GM21360 (cell line): ENCODE measurements around the gene ZGPAT.
"Not testable (repeated sequence)": the region's sequence is repeated elsewhere in the genome, so short reads cannot be mapped to it uniquely, and the experiment has no call there.

Source experiments
- ATAC-seq: cut with Tn5 transposase; IDR thresholded peaks from one replicate; pipeline ENCODE4 v1.9.1; 2021; ENCODE audit warnings: mild to moderate bottlenecking, moderate library complexity; ENCODE audit not compliant: unreplicated experiment

Gene ZGPAT

GRCh38 chr20:63755933-63756647 is 48.3 kb downstream of the ZGPAT start:
- ATAC-seq, result no peak

GRCh38 chr20:63756648-63756991 is 48.8 kb downstream of the ZGPAT start:
- no peak for ATAC-seq

DNA sequence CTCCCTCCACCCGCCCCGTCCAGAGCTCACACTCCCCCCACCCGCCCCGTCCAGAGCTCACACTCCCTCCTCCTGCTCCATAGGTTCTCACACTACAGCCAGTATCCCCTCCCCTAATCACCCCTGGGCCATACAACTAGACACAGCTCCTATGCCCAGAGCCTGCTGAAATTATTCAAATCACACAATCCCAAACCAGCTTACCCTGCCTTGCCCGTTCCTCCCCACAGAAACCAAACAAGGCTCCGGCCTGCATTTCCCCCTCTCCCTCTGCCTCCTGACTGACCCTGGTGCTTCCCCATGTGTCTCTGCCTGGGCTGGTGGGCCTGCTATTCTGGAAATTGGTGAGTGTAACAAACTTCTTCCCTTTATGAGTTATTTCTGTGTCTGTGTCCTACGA is 50.3 kb downstream of the ZGPAT start:
- ATAC-seq, result no peak

DNA sequence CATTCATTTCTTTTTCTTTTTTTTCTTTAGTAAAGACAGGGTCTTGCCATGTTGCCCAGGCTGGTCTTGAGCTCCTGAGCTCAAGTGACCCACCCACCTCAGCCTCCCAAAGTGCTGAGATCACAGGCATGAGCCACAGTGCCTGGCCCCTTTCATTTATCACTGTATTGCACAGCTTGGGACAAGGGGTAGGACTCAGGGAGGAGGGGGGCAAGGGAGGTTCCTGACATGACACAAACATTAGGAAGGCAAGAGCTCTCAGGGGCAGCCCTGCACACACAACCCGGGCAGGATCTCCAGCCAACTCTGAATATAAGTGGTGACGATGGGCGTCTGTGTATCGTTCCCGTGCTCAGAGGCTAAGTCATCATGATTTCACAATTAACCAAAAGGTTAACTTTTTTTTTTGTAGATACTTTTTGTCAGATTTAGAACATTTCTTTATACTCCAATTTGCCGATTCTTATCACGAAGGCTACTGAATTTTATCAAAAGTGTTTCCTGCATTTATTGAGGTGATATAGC is 51.6 kb downstream of the ZGPAT start:
- ATAC-seq, result no peak

DNA sequence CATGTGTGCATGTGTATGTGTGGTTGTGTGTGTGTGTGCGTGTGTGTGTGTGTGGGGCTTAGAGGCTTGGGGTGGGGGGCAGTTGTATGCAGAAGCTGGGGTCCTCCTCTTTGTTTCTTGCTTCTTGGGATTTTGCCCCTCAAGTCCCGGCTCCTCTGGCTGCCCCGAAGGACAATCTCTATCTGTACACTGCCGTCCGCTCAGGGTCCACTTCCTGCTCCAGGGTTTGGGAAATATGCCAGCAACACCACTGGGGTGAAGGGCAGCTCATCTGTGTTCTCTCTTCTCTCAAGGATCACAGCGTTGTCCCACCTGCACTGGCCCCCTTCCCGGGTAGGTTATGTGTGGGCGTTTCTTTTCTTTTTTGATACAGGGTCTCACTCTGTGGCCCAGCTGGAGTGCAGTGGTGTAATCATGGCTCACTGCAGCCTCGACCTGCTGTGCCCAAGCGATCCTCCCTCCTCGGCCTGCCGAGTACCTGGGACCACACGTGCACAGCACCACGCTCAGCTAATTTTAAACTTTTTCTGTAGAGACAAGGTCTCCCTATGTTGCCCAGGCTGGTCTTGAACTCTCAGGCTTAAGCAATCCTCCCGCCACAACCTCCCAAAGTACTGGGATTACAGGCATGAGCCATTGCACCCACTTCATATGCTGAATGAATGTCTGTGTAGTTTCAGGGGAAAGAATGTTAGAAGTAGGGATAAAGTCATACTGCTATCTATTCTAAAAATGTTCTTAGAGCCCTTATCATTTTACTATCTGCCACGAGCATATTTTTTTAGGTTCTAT is 57.4 kb downstream of the ZGPAT start:
- ATAC-seq, result no peak

- ATAC-seq, result no peak
Observed at GRCh38 chr20:63765902-63766301, 58.1 kb downstream of the ZGPAT start.

- ATAC-seq, result no peak
Observed at GRCh38 chr20:63766695-63767426, 59.0 kb downstream of the ZGPAT start.

DNA sequence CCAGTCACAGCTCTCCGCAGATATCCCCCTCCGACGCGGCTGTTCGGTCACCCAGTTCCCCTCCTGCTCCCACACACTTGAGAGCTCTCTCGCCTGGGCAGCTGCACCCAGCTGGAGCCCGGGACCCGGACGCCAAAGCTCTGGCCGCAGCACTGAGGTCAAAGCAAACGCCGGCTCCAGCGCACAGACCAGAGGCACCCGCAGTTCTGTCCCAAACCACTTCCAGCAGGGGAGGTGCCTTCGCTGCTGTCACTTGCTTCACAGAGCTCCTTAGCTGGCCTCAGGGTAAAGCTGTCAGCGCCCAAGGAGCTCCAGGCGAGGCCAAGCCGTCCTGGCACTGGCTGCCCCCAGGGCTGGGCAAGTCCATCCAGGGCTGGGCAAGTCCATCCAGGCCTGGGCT is 59.6 kb downstream of the ZGPAT start:
- ATAC-seq, result no peak

GRCh38 chr20:63767886-63768285 is 60.0 kb downstream of the ZGPAT start:
- no peak for ATAC-seq

- ATAC-seq, result no peak
Observed at GRCh38 chr20:63768591-63769515, 61.0 kb downstream of the ZGPAT start.

DNA sequence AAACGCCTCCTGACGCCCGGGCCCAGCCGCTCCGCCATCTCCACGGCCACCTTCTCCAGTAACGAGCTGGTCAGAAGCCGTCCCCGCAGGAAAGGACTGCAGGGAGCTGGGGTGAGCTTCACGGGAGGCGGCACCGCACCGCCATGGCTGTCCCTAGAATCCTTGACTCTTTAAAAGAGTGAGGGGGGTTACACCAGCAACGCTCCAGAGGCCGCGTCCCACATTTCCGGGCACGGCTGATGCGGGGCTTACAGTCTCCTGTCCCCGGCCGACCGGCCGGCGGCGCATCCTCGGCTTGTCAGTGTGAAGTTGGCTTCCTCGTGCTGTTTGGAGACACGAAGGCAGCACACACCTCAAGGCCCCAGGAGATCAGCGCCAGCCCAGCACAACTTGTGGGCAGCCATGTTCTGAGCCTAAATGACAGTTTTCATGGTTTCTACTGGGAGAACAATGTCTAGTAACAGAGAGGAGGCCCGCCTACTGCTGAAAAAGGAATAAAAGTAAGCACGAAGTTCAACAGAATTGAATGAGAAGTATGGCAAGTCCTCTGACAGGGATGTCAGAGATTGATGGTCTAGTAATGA is 62.1 kb downstream of the ZGPAT start:
- no peak for ATAC-seq

DNA sequence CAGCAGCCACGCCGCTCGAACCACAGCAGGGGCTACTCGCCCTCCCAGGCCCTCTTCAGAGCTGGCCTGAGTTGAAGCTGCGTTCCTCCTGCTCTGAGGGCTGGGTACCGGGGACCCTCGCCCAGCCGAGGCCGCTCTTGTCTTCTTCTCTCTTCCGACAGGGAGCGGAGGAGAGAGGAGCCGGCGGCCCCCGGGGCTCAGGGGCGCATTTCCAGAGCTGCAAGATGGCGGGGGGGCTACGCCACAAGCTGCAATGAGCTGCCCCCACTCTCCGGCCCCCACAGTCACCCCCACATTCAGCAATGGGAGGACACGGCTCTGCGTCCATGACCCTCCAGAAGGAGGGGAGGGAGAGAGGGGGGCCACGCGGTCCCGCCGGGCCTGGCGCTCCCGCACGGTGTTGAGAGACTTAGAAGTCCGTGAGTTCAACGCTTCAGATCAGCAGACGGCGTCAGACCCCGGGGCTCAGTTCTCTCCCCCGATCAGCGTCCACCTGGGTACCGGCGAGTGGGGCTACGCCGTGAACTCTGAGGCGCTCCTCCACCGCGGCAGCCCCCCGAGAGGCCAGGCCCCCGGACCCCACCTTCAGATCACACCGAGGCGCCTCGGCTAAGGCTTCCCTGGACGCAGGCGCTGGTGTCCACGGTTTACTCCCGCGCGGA is 63.3 kb downstream of the ZGPAT start:
- ATAC-seq, result no peak

GRCh38 chr20:63772781-63773518 is 65.1 kb downstream of the ZGPAT start:
- no peak for ATAC-seq

DNA sequence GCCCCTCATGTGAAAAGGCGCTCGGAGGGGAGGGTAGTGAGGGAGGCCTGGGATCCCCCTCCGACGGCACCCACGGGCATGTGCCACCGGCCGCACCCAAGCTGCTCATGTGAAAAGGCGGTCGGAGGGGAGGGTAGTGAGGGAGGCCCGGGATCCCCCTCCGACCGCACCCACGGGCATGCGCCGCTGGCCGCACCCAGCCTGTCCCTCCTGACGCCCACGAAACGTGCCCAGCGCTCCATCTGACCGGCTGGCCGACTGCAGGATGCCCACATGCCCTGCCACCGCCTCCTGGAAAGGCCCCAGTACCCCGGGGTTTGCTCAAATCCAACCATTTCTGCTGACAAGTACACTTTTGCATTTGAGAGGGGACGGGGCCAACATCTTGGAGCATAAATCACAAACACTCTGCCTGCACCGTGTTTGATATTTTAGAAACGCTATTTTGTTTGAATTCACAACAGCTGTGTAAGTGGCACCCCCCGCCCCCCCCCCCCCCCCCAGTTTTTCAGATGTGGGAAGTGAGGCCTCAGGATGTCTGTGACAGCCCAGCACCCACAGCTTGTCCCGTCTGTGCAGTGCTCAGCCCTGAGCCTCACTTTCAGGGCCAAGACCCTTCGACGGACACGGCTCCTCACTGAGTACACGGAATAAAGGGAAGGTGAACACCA is 65.9 kb downstream of the ZGPAT start:
- no peak for ATAC-seq

DNA sequence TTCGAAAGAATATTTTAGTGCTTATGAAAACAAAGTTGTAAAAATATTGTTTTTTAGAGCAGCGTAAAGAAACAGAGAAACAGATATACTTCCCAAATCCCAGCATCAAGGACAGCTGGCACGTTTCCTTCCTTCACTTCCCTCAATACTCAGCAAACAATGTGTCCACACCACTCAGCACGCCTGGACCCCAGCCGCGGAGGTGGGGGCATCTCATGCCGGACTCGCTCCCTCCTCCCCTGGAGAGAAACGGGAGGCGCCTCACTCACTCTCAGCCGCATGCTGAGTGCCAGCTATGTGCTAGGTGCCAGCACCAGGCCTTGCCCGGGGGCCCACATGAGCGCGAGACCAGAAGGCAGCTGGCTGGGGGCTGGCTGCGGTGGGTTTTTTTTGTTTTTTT is 66.5 kb downstream of the ZGPAT start:
- no peak for ATAC-seq

DNA sequence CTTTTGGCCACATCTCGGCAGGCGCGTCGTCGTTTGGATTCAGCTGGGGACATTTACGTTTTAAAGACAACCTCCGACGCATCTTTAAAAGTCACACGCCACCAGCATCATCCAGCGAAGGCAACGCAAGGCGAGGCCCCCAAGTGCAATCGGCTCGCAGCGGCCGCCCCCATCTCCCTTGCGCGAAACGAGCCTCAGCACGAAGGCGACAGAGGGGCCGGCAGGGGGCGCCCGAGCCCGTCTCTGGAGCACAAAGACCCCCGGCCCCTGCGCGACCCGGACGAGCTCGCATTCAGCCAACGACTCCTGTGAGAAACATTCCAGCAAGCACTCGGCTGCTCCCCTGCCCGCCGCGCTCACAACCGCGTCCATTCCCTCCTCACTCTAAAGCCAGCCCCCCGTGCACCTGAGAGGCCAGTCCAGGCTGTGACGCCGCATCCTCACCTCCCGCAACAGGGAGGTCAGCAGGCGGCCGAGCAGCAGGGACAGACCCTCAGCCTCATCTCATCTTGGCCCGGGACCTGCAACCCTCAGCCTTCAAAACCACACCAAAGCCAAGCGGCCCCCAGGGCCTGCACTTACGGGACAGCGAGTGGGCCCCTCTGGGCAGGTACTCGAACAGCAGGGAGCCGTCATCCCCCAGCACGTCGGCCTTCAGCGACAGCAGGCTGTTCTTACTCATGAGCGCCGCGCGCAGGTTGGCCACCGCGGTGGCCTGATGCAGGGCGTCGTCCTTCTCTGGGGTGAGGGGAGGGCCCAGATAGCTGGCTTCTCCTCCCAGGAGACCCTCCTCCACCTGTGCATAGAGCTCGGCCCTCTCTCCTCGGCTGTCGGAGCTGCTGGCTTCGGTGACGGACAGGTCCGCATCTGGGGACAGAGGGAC is 67.5 kb downstream of the ZGPAT start:
- no peak for ATAC-seq

- ATAC-seq, result not testable (repeated sequence)
Observed at GRCh38 chr20:63776875-63777274, 69.0 kb downstream of the ZGPAT start.
